T-helper 1 cell (primary cell): Measurements from ENCODE around the gene IGSF21.

ENCODE experiments used
- DNase-seq, 5 donors: peaks; one replicate each; pipeline ENCODE4 v3.0.0-alpha.2; 2012 to 2020

The IGSF21 gene

DNA sequence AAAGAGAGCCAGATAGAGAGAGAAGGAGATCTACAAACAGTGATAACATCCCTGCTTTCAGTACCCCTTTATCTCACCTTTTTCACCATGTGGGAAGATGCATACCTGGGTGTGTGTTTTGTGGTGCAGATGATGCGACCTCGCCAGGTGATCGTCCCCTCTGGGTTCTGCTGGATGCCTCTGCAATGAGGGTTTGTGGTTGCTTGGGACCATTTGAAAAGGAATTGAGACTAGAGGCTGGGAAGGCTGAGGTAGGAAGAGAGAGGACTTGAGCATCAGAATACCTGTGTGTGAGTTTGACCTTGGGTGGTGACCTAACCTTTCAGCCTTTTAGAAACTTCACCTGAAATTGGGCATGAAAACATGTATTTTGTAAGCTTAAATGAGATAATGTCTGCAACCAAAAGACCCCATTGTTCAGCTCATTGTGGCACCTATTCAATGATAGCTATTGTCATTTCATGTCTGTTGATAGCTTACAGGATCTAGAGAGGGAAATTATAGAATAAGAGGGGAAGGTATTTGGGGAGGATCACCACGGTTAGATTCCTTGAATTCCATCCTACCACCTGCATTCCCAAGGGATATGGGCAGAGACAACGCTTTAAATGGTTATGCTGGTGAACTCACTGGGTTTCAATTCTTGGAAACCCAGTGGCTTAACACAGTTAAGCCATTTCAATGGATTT is 125.7 kb downstream of the IGSF21 start:
- DNase-seq = no peak

DNA sequence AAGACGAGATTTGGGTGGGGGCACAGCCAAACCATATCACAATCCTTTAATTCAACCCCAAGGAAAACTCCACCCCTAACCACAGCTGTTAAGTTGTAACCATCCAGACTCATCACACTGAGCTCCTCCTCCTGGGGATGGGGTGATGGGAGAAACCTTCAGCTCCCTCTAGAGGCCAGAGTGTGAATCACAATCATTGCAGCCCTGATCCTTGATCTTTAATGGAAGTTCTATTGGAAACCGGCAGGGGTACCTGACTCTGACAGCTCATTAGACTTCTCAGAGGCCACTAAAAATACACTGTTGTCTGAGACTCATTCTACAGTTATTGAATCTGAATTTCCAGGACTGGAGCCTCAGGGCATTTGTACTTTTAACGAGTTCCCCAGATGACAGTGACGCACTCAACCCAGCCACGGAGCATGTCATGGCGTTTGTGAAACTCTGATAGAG is 127.2 kb downstream of the IGSF21 start:
- peak in 1 of 5 donors; percentile 6 for DNase-seq

DNA sequence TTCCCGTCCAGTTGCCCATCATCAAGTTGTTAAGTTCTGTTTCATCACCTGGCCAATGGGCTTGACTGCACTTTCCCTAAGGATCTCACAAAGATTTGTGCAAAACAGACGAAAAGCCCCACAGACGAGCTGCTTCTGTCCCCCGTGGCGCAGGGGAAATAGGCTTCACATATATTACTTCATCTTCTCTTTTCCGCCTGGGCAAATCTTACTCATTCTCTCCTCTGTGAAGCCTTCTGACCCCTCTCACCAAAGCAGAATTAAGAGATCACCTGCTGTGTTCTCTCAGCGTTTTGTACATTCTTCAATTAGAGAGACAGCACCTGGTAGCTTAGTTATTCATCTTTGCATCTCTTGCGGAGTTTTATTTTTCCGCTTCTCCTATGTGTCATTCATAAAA is 129.8 kb downstream of the IGSF21 start:
- no peak for DNase-seq

DNA sequence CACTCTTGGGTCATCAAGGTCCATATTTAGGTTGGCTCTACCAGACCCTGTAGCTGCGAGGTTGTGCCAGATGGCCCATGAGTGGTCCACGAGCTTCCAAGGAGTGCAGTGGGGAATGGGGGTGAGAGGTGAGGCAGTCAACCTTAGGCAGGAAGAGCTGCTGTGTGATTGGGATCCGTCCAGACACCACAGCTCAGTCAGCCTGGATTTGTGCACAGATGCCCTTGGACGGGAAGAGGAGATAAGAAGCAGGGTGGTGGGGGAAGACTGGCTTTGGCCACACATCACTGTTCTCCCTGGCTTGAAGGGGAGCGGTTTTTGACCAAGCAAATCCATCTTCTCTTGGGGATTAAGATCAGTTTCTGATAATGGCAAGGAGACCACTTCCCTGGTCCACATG is 130.6 kb downstream of the IGSF21 start:
- DNase-seq = no peak

DNA sequence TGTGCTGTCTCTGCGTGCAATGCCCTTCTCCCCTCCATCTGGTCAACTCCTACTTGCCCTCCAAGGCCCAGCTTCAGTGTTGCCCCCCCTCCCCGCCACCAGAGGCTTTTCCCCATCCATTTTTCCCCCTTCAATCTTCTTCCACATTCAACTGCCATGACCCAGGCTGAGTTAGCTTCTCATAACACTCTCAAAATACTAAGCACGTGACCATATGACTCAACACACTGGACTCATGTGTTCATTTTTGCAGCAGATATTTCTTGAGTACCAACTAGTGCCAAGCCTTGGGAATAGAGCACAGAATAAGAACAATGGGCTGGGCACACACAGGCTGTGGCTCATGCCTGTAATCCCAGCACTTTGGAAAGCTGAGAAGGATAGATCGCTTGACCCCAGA is 132.1 kb downstream of the IGSF21 start:
- DNase-seq = no peak

DNA sequence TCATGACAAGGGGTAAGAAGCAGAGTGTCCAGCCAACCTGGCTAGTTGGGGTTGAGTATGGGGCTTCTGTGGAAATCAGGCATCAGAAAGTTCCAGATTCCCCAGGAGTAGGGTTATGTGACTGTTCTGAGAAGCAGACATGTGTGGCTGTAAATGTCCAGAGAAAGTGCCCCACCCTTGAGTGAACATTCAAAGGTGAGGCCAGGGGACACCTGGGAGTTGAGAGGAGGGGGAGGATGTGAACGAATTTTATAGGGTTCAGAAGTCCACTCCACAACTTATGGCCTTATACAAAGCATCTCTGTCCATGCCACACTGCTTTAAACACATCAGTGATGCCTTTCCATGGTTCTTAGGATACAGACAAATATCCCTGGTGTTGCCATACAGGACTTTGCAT is 133.3 kb downstream of the IGSF21 start:
- DNase-seq = no peak

GRCh38 chr1:18241891-18242290 is 134.3 kb downstream of the IGSF21 start:
- no peak for DNase-seq

DNA sequence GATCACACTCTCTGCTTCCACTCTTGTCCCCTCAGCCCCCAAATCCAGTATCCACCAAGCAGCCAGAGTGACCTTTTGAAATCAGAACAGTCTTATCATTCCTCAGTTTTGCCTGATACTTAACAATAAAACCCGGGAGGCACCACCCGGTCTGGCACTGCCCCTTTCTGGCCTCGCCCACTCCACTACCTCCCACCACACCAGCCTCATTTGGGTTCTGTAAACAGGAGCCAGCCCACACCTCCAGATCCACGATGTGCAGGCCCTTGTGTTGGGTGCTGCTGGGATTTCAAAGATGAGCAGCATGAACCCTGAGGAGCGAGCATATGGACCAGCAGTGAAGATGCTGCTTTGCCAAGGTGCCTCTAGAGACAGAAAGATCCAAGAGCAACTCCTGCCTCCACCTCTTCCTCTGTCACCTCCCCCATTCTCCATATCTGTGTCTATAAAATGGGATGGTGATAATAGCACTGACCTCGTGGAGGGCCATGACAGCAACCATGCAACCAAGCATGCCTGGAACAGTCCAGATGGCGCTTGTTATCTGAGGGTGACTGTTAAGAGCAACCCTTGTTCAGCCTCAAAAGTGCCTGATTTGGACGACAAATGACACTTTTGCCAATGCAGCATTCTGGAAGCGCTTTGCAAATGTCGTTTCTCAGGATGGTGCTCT is 136.0 kb downstream of the IGSF21 start:
- no peak for DNase-seq

GRCh38 chr1:18244762-18245161 is 137.2 kb downstream of the IGSF21 start:
- DNase-seq = no peak

- DNase-seq = no peak
These were observed 138.0 kb downstream of the IGSF21 start for GRCh38 chr1:18245647-18246046.

DNA sequence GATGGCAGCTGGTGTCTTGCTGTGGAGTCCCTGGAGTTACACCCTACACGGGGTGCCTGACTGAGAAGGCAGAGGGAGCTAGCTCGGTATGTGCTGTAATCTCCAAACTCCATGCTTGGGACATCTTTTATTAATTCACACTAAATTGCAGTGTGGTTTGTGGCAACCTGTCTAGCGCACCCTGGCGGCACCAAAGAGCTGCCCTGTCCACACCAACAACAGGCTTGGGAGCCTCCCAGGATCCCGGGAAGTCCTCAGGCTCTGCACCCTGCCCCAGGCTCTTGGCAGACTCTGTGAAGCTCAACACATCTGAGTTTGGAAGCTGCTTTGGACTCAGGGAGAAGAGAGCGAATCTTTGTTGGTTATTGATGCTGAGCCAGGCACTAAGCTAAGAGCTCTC is 138.9 kb downstream of the IGSF21 start:
- DNase-seq = no peak

GRCh38 chr1:18247151-18247550 is 139.6 kb downstream of the IGSF21 start:
- no peak for DNase-seq

DNA sequence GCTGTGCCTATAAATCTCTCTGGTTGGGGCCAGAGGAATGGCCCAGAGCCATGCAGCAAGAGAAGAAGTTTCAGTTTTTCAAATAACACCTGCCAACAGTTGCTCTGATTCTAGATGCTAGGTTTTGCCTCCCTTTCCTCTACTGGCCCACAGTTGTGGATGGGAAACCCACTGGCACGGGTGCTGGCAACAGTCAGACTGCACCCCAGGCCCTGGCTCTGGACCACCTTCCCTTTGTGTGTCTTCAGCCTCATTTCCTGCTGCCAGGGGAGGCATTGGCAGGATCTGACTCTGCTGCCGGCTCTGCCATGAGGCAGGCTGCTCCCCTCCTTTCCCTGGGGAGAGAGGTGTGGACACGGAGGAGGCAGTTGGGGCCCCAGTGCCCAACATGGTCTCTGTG is 142.0 kb downstream of the IGSF21 start:
- DNase-seq = no peak

GRCh38 chr1:18253093-18253492 is 145.5 kb downstream of the IGSF21 start:
- DNase-seq = no peak

DNA sequence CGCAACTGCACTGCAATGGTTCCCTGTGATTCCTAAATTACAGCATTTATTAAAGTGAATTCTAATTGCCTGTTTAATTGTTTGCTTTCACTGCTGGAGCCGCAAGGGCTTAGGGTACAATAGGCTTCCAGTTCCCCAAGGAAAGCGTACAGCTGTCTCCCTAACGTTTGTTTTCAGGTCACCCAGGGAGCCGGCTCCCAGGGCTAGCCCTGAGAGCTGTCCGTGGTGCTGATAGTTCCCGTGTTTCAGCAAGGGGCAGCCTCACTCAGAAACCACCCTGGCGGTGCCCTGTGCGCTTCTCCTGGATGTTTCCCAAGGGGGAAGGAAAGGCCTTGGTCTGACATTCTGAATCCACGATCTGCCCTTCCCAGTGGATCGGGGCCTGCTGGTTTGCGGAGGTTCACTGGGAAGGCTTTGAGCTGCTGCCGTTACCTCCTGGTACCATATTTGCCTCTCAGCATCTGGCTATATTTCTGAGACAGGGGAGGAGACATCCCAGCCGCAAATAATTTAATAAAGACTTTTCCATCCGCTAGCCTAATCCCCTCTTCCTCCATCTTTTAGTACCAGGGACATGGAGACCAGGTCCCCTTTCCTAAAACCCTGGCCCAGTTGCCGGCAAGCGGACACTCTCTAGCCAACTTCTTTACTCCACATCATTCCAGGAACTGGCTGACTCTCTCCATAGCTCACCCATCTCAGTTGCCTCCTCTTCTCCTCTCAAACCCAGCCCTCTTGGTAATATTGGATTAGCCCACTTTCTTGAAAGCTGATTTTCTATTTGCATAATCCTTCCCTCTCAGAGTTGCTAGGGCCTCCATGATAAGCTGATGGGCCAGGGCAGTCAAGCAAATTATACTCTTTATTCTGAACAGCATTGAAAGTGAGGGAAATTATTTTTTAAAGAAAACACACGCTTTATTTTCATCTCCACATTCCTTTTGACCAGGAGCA is 149.0 kb downstream of the IGSF21 start:
- no peak for DNase-seq

GRCh38 chr1:18257778-18258177 is 150.2 kb downstream of the IGSF21 start:
- DNase-seq = no peak

DNA sequence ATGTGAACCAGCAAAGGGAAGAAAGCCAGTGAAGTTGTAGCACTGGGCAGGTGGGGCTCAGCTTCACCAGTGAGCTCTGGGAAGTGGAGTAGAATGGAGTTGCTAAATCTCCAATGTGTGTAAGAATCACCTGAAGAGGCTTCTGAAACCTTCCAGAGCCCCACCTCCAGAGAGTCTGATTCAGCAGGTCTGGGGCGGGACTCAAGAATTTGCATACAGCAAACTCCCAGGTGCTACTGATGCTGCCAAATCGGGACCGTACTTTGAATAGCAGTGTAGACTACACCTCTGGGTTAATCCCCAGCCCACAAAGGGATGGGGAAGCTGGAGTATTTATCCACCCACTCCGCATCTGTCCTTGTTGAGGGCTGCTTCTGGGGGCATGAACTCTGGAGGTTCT is 154.3 kb downstream of the IGSF21 start:
- no peak for DNase-seq

DNA sequence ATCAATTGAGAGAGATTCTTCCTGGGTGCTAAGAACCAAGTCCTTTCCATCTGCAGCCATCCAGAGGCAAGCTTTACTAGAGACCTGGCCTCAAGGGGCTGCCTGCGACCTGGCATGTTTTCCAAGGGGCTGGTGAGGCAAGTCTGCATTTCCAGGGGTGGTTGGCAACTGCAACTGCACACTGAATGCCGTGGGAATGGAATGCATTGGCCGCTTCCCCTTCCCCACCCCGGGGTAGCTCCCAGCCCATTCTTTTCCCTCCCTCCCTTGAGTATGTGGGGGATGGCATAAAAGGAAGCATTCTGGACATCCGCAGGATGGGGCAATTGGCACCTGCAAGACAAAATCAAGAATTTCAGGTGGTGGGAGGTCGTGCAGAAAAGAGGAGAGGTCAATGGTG is 155.1 kb downstream of the IGSF21 start:
- DNase-seq = no peak

- DNase-seq = no peak
These were observed 156.0 kb downstream of the IGSF21 start for GRCh38 chr1:18263547-18264120.

DNA sequence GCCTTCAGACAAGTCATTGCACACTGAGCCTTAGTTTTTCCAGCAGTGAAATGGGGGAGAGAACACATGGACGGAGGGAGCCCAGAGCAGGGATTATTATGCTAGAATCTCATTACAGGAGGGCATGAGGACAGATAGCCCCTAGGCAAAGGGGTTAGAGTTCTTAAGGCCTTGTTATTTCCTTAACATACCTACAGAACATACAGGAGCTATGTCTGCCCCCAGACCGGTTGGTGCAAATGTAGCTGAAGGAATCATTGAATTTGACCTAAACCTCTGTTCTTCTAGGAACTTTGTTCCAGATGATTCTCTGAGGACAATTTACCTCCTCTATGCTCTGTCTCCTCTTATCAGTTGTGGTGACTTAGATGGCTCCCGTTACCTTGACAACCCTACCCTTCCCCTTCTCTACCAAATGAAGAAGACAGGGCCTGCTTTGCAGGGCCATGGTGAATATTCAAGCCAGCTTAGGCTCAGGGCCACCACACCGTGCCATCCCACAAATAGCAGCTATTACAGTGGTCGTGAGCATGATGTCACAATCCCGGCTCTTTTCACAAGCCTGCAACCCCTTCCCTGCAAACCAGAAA is 156.9 kb downstream of the IGSF21 start:
- no peak for DNase-seq

DNA sequence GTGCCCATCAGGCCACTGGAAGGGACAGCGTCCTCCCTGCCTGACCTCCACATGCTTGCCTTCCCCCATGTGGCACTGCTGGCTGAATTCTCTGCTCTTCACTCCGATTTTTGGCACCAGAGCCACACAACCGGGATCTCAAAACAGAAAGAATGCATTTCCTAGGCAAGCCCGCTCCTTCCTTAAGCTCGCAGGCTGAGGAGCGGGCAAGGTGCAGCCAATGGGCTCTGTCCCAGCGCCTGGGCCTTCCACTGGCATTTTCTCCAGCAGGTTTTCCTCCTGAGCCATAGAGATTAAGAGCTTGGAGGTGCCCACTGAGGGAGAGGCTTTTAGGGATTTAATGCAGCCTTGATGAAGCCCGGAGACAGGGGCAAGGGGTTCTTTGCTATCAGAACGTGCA is 158.0 kb downstream of the IGSF21 start:
- no peak for DNase-seq

DNA sequence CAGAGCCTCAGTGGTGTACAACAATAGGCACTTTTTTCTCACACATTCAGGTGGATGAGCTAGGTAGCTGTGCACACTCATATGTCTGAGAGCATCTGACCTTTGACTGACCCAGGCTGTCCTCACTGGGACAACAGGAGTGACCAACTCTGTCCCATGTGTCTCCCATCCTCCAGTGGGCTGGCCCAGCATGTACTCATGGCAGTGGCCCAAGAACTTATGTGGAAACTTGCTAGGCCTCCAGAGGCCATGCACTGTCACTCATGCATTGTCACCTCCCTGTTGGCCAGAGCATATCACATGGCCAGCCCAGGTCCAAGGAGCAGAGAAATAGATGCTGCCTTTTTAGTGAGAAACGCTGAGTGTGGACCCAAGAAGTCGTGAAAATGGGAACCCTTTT is 158.8 kb downstream of the IGSF21 start:
- DNase-seq = no peak

DNA sequence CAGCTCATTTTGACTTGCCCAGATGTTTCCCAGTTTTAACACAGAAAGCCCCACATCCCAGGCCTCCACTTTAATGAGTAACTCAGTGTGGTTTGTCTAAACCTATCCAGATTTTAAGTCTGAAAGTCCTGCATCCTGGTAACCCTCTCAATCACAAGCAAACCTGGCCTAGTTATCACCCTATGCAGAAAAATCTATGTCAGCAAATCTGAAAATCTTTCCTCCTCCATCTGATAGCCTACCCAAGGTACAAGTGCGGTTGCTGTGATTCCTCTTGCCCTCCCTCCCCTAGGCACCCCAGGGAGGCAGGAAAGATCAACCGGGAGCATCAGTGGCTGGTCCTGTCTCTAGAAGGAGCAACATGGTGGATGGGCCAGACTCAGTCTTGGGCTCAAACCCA is 163.7 kb downstream of the IGSF21 start:
- DNase-seq = no peak
